HS-27A (cell line): ENCODE measurements around the gene MARK3.
"Not testable (repeated sequence)": the region's sequence is repeated elsewhere in the genome, so short reads cannot be mapped to it uniquely, and the experiment has no call there.

Source experiments
- DNase-seq: peaks from one replicate; pipeline ENCODE4 v3.0.0-alpha.2; 2012; ENCODE audit warnings: low read depth, missing footprints

The MARK3 gene

DNA sequence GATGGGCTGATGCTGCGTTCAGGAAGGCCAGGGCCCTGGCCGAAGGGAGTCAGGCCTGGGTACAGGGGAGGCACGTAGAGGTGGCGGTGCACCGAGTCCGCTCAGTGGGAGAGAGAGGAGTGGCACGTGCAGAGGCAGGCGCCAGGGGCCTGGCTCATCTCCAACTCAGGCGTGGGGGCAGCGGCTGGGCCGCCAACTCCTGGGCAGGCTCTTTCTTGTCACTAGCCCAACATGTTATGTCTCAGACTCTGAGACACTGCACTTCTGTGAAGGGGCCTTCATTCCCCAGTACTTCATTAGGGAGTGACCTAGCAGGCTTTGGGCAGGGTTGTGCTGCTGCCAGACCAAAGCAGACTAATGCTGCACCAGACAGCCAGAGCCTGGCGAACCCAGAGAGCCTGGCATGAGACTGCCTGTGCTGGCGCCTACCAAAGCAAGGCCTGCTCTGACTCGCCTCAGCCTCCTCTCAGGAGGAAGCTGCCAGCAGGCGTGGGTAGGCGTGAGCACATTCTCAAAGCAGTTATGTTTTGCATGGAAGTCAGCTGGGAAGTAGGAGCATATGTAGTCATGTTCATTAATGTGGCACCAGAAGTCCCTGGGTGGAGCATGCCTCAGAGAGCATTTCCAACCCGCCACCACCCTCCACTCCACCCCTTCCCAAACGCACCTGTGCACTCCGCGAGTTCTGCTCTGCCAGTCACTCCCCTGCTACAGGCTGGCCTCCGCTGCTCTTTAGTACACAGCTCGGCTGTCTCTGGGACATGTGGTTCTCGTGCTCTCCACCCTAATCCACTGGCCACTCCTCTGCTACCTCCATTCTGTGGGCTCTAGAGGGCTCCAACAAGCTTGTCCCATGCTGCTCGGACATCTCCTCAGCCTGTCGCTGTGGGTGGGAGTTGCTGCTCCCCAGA lies 127.7 kb downstream of the MARK3 start:
- no peak for DNase-seq

DNA sequence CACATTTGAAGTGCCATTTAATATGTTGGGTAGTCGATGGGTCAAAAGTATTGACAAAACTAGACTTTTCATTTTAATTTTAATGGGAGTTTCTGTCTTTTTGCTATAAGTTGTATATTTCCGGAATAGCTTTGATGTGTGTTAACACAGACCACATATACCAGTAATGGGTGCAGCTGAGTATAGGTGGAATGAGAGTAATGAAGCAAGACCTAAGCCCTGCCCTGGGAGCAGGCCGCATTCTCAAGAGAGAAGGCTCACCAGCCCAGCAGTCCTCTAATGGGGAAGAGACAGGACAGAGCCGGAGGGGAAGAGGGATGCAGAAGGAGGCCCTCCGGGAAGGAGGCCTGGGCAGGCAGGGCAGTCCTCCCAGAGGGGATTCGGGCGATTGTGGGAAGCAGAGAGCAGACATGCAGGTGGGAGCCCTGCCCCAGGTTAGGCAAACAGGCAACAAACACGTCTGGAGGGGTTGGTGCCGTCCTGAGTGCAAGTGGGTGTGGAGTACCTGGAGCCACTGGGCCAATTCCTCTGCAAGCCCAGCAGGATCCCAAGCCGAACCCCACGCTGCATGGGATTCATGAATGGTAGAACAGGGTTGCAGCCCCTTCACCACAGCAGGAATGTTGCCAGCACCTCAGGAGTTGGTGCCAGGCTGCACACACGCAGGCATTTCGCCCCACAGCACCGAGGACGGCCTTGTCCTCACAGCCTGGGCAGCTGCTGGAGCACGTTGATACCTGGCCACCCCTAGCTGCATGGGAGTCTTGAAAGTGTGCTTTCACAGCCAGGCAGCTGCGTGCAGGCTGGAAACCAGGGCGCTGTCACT lies 129.6 kb downstream of the MARK3 start:
- DNase-seq: no peak

DNA sequence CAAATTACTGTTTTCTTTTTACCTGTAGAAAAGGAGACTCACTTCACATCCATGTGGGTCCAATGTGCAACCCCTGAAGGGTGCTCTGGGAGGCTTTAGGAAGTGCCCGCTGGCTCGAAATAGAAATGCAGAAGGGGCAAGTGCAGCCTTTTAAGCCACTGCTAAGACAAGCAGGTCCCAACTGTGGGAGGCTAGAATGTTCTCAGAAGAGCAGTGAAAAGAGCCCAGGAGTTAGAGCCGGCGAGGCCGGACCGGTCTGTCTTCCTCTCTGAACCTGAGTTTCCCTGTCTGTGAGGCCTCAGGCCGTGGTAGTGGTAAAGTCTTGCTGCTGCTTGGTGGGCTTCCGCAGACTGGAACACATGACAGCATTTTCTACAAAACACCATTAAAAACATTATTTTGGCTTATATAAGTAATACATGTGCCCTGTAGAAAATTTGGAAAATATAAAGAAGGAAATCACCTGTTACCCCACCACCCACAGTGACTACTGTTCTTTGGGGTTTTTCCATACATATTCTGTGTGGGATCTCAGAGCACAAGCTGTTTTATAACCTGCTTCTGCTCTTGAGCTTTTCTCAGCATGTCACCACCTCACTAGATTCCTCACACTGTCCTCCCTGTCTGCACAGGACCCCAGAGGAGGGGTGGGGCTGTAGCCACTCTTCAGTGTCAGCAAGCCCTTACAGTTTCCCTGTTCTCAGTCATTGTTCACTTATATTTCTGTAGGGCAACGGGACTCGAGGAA lies 131.4 kb downstream of the MARK3 start:
- DNase-seq: no peak

DNA sequence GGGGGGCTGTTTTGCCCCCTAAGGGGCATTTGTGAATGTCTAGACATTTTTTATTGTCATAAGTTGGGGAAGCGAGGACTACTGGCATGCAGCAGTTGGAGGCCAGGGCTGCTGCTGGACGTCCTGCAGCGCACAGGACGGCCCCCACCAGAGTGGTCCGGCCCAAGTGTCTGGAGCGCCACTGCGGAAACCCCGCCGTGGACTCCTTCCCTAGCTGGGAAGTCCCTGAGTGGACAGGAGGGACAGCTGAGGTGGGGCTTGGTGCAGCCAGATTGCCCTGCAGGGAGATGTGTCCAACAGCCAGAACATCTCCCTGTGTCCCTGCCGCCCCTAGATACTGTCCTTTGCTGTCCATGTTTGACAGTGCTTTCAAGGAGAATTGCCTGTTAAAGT lies 132.0 kb downstream of the MARK3 start:
- DNase-seq: no peak

DNA sequence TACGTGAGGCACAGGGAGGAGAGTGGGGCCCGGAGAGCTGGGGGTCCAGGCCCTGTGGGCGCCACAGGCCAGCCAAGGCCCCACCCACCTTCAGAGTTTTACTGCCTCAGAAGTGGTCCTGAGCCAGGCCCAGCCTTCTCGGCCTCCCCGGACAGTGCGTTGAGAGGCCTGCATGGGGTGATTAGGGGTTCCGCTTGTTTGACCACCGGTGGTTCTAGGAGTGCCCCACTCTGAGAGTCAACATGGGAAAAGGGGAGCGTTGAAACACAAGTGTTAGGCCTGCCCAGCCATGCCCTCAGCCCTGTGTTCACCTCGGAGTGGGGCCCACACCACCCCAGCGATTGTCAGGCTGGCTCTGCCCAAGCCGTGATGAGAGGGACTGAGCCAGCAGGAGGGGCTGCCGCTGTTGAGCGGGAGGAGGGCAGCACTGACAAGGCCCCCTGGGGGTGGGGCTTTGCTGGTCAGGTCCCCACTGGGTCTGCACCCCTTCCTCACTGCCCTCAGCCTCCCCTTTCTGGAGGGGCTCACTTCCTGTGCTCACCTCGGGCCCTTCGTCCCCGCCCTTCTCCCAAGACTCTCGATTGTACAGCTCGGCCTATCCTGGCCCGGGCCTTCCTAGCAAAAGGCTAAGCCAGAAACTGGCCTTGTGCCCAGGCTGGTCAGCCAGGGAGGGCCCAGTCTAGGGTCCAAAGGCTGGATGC lies 132.7 kb downstream of the MARK3 start:
- DNase-seq: no peak

DNA sequence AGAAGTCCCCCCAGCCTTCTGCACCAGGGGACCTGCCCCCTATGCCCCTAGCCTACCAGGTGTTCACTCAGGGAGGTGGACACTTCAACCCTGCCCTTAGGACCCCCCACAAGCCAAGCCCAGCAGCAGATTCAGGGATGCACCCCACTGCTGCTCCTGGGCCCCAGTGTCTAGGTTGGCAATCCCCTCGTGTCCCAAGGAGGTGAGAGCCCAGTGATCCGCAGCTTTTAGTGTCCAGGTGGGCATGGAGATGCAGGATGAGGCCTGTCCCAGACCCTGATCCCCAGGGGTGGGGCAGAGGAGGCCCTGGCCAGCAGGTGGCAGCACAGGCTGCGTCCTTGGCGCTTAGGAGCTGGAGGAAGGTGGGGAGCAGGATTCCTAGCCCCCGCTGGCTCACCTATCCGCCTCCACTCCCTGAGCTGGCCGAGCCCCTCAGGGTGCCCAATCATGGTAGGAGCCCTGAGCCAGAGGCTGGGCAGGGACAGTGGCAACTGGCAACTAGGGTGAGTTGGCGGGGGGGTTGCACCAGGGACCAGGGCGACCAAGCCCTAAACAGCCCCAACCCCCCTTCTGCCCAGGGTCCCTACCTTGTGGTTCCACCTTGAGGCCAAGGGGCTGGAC lies 133.3 kb downstream of the MARK3 start:
- no peak for DNase-seq

DNA sequence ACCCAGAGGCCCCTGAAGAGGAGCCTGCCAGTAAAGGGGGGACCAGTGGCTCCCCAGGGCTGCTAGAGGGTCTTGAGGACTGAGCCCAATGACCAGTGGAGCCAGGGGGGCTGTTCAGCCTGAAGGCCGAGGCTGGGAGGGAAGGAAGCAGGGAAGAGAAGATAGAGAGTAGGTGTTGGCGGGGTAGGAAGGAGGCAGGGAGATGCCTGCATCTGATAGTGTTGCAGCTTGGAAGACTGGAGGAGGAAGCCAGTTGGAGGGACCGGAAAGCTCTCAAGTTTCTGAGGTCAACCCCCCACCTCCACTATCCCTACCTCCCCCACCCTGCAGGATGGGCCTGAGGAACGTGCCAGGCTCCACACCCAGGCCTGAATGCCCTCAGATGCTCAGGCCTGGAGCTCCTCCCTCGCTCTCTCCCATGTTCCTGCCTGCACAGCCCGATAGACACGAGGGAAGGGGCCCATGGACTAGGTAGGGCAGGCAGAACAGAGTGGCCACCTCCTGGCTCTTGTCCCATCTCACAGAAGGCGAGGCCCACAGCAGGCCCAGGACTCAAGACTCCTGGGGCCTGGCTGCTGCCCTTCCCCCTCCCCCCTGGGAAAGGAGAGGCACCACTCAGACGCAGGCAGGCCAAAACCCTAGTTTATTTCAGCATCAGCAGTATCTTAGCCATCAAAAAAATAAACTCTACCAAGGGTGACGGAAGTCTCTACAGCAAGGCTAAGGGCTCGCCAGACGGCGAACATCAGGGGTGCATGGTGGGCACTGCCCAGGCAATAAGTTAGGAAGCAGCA lies 134.0 kb downstream of the MARK3 start:
- no peak for DNase-seq

DNA sequence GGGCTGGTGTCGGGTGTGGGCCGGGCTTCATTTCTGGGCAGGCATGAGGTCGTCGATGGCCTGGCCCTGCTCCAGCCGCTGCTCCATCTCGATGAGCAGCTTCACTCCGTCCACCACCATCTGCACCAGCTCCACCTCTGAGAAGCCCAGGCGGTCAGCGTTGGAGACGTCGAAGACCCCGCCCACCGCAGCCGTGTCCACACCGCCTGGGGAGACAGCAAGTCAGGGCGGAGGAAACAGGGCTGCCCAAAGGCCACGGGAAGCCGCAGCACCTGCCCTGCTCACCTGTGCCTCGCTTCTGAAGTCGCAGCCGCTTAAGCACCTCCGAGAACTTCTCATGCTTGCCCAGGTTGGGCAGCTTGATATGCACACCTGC lies 134.6 kb downstream of the MARK3 start:
- no peak for DNase-seq

DNA sequence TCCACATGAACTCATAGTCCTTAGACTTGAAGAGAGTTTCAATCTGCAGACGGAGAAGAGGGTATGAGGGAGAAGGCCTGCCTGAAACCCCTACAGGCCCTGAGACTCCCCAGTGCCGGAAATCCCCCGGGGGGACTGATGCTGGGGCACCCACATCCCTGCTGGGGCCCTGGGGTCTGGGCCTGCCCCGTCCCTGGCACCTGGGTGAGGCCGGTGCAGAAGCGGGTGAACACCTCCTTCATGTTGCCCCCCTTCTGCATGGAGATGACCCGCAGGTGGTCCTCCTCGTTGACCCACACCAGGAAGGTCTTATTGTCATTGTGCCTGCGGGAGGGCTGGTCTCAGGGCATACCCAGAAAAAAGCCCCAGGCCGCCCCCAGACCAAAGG lies 135.0 kb downstream of the MARK3 start:
- DNase-seq: no peak

DNA sequence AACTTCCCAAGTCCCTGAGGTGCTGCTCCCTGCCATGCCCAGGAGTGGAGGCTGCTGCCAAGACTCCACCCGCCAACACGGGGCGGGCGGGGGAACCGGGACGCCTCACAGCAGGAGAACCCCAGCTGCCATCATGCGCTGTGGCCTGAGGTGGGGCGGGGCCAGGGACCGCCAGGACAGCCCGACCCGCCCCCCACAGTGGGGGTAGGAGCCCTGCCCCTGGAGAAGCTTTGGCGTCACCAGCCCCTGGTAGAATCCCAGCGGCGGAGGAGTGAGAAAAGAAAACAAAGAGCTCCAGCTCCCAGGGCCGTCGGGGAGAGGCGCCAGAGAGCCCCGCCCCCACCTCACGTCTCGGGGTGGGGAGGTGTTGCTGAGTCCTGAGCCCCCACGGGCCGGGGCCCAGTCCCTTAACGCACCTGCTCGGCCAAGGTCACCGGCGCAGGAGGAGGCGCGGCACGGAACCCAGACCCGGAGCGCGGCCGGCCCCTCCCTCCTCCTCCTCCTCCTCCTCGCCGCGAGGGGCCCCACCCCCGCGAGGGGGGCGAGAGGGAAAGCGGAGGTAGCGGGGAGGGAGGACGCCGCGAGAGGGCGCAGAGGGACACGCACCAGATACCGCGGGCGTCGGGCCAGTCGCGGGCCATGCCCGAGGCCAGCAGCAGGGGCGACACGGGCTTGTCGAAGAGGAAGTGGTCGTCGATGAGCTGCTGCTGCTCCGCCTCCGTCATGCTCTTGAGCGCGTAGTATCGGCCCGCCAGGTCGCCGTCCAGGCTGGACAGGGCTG lies 135.6 kb downstream of the MARK3 start:
- DNase-seq: no peak

DNA sequence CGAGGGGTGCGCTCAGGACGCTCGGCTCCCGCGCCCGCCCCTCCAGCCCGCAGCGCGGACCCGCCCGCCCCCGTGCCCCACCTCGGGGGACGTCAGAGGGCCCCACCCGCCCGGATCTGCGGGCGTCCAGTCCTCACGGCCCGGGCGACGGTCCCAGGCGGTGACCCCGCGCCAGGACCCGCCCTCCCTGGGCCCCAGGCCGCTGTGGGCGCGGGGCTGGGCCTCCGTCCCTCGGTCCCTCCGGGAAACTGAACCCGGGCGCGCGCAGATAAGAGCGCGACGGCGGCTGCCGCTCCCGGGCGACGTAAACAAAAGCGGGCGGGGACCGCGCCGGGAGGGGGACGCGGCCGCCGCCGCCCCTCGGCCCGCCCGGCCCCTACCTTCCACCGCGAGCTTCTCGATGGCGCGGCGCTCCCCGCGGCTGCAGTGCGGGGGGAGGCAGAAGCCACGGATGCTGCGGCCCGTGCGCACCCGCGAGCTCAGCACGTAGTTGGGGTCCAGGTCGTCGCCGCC lies 136.3 kb downstream of the MARK3 start:
- no peak for DNase-seq

DNA sequence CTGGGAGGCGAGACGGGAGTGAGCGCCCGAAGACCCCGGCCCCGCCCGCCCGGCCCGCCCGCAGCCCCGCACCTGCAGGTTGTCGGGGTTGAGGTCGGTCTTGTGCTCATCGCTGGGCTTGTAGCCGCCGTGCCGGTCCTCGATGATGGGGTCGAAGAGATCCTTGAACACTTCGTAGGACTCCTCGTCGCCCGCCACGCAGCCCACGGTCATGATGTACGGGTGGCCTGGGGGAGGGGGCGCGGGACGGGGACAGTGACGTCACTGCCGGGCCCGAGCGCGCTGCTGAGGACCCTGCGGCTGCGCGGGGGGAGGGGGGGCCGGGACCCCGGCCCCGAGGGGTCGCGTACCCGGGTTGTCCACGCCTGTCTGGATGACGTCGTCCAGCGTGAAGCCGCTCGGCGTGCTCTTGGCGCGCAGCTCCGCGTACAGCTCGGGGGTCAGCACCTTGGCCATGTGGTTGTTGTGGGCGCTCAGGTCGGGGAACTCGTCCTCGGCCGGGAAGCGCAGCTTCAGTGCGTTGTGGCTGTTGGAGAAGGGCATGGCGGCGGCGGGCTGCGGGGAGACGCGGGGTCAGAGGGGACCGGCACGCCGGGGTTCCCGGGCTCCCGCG lies 136.8 kb downstream of the MARK3 start:
- DNase-seq: no peak

DNA sequence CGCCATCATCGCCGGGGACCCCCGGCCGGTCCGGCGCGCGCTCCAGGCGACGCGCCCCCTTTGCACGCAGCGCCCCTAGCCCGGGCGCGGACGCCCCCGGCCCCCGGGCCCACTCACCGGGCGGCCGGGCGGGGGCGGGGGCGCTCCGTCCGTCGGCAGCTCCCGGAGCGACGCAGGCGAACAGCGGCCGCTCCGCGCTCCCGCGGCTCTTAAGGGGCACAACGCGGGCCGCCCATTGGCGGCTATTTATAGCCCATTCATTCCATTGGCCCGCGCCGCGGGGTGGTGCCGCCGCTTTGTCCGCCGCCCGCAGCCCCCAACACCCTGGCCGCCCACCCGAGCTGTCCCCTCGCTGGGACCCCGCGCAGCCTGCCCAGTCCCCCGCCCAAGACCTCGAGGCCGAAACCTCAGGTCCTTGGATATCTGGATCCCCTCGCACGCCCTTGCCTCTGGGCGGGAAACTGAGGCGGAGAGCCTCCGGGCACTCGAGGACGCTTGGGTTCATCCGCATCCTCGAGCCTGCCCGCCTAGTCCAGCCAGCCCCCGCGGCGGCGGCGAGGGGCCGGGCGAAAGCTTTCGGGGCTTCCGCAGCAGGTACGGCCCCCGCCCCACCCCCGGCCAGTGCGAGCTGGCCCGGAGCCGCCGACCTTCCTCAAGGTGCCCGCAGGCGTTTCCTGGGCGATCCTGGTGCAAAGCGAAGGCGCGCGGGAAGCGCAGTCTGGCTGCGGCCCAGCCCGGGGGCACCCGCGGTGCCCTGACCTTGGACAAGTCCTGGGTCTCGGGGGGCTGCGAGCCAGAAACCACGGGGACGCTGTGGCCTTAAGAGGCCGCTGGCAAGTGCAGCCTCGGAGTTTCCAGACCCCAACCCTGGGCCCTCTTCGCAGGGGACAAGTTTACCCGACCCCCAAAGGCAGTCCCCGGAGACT lies 137.7 kb downstream of the MARK3 start, which contains the start of gene CKB:
CKB (minus strand) TSS at position 182 of the 926 bp plus-strand sequence. CDS start 337 bp downstream, outside the sequence.
- DNase-seq: no peak

DNA sequence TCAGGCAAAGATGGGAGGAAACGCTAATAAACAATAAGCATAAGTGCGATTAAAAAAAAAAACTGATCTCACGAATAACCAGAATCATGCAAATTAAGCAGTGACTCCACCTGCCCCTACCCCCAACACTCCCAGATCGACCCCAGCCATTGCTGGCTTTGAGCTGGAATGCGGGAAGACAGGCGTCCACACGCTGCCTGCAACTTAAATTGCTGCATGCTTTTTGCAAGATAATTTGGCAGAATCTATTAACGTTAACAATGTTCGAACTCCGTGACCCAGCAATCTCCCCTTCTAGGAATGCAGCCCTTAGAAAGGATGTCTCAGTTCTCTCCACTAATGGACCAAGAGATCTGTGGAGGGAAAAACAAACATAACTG lies 138.3 kb downstream of the MARK3 start:
- DNase-seq: no peak

DNA sequence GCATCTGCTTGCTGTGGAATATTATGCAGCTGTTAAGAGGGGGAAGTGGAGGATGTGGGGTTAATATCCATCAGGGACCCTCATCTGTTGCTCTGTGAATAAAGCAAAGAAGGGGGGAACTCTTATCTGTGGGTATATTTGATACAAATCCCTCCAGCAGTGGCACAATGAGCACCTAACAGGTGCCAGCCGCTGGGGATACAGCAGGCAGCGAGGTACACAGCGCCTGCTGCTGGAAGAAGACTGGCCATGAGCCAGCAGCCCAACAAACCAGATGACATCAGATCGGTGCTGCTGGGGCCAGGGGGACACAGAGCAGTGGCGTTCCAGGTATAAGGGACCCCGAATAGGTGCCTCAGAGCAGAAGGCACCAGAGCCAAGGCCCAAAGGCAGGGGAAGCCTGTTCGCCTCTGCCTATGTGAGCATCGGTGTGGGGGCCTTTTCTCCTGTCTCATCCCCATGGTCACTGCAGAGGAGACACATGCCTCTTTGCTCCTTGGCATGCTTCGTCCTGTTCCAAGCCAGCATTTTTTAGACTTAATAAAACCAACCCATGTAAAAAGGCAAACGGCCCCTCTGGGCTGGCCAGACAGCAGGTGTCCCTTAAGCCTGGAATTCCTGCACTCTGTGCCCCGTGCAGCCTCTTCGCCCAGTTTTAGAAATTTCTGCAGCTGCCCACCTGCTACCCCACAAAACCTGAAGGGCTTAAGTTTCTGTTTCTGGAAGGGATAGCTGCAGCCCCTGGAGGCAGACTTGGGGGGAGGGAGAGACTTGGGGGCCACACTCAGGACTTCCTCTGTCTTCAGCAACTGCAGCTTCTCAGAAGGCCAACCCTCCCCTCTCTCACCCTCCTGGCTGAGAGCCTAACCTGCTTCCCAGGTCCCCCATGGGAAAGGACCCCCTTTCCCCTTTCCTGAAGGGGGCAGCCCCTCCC lies 139.1 kb downstream of the MARK3 start:
- DNase-seq: no peak

DNA sequence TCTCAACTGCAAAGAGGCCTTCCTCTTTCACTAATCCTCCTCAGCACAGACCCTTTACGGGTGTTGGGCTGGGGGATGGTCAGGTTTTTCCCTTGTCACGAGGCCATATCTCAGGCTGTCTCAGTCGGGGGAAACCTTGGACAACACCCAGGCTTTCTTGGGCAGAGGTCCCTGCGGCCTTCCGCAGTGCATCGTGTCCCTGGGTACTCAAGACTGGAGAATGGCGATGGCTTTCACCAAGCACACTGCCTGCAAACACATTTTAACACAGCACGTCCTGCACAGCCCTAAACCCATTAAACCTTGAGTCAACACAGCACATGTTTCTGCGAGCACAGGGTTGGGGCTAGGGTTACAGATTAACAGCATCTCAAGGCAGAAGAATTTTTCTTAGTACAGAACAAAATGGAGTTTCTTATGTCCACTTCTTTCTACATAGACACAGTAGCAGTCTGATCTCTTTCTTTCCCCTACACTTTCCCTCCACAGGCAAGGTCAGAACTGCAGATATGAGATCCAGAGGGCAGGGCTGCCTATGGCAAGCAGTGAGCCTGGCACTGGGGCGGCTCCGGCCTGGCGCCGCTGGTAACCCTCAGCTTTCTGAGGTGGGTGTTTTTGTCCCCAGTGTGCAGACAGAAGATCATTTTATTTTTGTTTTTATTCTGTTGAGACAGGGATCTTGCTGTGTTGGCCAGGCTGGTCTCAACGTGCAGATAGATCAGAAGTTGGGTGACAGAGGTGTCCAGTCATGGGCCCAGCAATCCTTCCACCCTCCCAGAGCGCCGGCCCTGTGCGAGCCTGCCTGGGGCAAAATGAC lies 140.4 kb downstream of the MARK3 start:
- DNase-seq: not testable (repeated sequence)
